Right lung (tissue), 5 donors: Measurements from ENCODE around the gene ISYNA1. TPM values are rescaled to one million over a fixed set of nuclear protein-coding genes. Genes with fewer than 3 reads are reported as not detected.

ENCODE experiments used
- DNase-seq, 2 donors: peaks; one replicate each; pipeline ENCODE4 v3.0.0-alpha.2; 2013
- polyA plus RNA-seq, 5 donors: library from polyadenylated mRNA; unstranded; fragments of 120-200 nt; gene quantifications; one replicate each; pipeline versions ENCODE4 v1.2.1 to v1.2.3, GENCODE V29; 2013; ENCODE audit warnings: inconsistent platforms in 1 of 5, low replicate concordance in 1 of 5; ENCODE audit not compliant: insufficient read length in 5 of 5, insufficient read depth in 1 of 5

ISYNA1 gene
- polyA plus RNA-seq, 5 donors, result 87.8 to 211 (median 117) TPM

DNA sequence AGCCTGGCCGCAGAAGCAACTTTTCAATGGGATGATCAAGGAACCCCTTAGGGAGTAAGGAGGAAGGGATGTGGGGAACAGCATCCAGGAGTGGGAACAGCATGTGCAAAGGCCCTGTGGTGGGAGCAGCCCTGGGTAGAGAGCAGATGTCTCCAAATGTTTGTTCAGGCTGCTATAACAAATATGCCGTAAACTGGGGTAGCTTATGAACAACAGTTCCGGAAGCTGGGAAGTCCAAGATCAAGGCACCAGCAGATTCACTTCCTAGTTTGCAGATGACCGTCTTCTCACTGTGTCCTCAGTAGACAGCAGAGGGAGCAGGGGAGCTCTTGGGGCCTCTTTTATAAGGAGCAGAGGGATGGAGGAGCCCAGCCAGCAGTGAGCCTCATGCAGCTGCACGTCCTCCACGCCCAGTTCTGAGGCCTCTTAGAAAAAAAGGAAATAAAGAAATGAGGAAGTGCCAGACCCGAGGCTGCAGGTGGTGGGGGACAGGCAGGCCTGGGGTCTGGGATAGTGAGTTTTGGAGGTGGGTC is 36.3 kb downstream of the ISYNA1 start:
- DNase-seq, result no peak

DNA sequence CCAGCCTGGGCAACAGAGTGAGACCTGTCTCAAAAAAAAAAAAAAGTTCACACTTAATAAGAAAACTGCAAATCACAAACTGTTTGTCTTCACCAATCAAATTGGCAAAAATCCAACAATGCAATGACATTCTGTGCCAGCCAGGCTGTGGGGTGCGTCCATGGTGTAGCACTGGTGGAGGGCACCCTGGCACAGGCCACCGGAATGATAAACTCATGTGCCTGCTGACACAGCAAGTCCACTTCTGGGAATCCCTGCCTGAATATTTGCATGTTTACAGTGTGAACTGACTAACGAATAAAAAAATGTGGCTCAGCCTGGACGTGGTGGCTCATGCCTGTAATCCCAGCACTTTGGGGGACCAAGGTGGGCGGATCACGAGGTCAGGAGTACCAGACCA is 38.9 kb downstream of the ISYNA1 start:
- no peak for DNase-seq

DNA sequence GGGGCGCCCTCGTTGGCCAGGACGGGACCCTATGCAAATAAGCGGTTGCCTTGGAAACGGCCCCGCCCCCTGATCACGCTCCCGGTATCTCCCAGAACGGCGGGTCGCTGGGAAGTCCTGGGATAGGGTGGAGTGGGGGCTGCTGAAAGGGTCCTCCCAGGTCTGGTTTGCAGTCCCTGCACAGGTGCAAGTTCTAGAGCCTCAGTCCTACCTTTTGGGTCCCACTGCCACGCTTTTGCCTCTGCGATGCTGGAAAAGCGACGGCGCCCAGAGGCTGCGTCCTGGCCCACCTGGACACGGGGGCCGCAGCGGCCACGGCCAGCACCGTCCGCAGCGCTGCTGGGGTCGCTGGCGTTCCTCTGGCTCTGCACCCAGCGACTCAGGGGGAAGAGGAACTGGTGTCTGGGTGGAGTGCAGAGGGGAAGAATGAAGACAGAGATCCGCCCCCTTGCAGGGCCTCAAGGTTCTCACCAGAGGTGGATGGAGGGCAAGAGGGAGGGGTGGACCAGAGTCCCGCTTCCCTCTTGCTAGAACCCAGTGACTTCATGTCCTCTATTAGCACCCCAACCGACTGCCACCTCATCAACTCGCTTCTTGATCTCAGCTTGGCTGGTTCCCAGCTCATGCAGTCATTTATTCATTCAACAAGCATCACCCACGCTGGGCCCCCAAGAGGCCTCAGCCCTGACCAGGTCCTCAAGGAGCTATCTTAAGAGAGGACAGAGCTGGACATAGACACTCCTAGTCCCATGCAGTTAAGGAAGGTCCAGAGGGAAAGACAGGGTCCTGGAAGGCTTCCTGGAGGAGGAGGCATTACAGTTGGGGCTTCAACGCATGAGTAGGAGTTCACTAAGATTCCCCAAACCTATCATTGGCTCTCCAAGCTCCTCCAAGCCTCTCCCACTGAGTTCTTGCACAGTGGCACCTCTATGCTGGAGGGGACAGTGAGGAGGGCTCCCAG is 40.4 kb downstream of the ISYNA1 start, which contains the start of gene LRRC25:
Gene LRRC25, minus strand, starts transcription at position 381 of the 961 bp plus-strand sequence. CDS start 659 bp downstream, outside the sequence.
- DNase-seq, result no peak

DNA sequence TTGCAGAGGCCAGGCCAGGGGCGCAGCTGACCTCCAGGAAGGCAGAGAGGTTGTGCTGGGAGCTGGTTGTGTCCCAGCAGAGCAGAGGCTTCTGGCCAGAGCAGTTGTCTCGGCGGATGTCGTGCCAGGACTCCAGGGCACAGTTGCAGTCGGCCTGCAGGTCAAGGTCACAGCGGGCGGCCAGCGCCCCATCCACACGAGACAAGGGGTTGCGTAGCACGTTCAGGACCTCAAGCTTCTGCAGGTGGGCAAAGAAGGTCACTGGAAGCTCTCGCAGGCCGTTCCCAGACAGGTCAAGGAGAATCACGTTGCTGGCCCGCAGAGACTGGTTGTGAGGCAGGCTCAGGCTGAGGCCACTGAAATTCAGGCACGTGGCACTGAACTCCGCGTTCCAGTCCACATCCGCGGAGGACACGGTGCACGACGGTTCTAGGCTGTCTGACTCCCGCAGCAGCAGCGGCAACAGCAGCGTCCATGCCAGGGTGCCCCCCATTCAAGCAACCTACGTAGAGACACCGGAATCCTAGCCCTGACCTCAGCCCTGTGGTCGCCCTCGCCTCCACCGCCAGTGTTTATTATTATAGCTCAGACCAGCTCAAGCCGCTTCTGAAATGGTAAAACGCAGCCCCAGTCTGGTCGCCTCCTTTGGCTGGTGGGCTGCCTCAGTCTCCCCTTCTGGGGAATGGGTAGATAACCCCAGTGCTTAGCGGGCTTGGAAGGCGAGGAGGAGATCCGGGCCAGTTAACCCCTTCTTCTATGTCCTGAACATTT is 41.3 kb downstream of the ISYNA1 start:
- no peak for DNase-seq

DNA sequence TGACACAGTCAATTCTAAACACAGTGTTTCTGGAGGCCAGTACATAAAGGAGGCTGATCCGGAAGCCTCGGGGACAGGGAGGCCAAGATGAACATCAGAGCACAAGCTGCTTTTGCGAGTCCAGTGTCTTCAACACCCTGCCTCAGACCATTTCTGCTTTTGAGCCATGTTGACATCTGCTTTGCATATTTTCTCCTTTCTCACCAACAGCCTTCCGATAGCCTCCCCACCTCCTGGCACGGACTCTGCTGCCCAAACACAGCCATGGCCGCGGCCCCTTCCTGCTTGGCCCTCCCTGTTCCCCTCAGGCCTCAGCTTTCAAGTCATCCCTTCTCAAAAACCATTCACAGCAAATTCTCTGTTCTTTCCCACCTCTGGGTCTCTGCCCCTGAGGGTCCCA is 44.1 kb downstream of the ISYNA1 start:
- DNase-seq, result no peak

DNA sequence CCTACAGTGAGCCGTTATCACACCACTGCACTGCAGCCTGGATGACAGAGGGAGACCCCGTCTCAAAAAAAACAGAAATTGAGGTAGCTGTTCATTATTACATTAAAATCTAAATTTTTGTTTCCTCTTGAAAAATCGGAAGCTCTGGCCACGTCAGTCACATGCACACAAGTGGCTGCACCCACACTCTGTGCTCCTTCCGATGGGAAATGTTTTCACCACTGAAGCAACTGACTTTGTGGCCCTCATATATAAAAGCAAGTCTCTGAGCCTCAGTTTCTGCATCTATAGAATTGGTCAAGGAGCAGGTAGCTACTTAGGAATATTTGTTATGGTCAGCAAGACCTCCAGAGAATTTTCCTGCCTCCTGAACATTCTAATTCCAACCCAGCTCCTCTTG is 45.0 kb downstream of the ISYNA1 start:
- DNase-seq, result no peak

DNA sequence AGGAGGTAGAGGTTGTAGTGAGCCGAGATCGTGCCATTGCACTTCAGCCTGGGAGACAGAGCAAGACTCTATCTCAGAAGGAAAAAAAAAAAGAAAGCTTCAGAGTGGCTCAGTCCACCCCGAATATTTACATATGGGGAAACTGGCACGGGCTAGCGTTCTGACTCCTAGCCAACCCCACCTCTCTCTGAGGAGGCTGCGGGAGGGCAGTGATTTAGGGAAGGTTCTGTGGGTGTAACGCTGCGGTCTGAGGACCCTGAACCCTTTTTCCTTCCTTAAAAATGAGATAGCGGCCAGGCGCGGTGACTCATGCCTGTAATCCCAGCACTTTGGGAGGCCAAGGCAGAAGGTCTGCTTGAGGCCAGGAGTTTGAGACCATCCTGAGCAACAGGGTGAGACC is 45.5 kb downstream of the ISYNA1 start:
- DNase-seq, result no peak

DNA sequence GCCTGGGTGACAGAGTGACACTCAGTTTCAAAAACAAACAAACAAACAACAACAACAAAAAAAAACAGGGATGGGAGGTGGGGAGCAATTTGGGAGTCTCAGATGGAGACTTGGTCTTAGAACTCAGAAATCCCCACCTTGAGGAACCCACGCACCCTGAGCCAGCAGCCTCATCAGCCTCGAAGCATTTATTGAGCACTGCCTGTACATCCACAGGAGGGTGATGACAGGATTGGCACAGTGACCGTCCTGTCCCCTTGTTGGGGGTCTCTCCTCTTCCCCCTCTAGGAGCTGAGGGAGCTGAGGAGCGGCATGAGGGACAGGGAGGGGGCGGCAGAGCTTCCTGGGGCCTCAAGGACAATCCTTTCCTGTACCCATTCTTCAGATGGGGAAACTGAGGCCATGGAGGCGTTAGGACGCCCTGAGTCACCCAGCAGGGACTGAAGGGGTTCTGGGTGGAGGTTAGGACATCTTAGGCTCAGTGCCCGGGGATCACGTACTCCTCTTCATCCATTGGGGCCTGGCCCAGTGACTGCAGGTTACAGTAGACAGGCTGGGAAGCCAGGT is 46.3 kb downstream of the ISYNA1 start:
- no peak for DNase-seq

DNA sequence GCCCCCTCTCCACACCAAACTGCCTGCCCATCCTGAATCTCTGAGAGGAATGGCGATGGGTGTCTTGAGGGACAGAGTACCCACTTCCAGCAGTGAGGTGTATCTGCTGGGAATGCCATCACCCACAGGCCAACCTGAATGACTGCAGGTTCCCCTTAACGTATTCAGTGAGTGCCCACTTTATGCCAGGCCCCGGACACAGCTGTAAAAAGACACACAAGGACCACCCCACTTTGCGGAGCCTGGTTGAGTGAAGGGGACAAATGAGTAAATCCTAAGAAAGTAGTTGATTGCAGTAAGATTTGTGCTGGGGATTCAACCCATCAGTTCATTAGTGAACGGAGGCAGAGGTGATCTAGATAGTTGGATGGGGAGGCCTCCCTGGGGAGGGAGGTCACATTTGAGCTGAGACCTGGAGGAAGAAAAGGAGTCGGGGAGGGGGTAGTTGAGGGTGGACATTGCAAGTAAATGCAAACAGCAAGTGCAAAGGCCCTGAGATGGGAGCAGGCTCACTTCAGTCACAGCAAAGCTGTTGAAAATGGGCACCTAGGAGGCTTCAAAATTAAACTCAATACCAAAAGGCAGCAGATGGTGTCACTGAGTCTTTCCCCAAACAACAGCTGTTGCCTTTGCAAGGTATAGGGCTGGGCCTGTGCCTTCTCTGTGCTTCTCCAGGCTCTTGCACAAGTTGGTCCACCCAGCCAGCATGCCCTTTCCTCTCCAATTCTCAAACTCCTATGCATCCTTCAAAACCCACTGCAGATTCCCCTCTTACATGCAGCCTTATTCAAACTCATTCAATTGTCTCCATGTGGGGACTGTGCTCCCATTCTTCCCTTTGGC is 47.6 kb downstream of the ISYNA1 start:
- DNase-seq, result no peak

DNA sequence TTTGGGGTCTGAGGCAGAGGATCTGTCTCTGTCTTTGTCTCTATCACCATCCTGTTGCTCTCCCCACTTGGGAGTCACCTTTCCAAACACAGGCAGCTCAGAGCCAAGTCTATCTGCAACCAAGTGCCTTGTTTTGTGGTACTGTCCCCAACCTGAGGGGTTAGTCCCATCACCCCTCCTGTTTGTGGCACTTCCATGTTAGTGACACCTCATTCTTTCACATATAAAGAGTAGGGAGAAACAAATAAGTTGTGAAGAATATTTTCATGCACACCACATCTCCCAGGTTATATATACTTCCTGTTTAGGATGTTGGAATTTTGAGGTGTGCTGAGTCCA is 48.2 kb downstream of the ISYNA1 start:
- DNase-seq, result no peak

DNA sequence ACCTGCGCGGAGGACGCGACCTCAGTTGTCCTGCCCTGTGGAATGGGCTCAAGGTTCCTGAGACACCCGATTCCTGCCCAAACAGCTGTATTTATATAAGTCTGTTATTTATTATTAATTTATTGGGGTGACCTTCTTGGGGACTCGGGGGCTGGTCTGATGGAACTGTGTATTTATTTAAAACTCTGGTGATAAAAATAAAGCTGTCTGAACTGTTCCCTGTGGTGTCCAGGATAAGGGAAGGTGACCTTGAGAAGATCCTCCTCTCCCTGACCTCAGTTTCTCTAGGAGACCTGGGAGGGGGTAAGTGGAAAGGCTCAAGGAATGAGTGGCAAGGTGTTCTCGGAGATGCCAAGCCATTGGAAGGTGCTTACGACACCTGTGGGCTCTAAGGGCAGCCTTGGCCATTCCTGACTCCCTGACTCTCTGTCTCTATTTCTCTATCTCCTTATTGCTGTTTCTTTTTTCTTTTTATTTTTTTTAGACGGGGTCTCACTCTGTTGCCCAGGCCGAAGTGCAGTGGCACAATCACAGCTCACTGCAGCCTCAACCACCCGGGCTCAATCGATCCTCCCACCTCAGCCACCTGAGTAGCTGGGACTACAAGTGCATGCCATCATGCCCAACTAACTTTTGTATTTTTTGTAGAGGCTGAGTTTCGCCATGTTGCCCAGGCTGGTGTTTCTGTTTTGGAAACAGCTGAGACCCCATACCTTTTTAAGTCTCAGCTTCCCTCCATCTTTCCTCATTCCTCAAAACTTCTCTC is 48.8 kb downstream of the ISYNA1 start:
- DNase-seq, result no peak

DNA sequence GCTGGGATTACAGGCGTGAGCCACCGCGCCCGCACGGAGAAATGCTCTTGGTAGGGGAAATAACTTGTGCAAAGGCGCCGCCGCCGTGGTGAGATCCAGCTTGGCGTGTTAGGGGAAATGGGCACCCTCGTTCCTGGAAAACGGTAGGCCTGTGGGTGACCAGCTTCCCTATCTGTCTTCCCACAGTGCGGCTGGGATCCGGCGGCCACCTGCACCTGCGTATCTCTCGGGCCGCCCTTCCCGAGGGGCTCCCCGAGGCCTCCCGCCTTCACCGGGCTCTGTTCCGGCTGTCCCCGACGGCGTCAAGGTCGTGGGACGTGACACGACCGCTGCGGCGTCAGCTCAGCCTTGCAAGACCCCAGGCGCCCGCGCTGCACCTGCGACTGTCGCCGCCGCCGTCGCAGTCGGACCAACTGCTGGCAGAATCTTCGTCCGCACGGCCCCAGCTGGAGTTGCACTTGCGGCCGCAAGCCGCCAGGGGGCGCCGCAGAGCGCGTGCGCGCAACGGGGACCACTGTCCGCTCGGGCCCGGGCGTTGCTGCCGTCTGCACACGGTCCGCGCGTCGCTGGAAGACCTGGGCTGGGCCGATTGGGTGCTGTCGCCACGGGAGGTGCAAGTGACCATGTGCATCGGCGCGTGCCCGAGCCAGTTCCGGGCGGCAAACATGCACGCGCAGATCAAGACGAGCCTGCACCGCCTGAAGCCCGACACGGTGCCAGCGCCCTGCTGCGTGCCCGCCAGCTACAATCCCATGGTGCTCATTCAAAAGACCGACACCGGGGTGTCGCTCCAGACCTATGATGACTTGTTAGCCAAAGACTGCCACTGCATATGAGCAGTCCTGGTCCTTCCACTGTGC is 49.6 kb downstream of the ISYNA1 start:
- DNase-seq, result peak; percentile 78 to 79

DNA sequence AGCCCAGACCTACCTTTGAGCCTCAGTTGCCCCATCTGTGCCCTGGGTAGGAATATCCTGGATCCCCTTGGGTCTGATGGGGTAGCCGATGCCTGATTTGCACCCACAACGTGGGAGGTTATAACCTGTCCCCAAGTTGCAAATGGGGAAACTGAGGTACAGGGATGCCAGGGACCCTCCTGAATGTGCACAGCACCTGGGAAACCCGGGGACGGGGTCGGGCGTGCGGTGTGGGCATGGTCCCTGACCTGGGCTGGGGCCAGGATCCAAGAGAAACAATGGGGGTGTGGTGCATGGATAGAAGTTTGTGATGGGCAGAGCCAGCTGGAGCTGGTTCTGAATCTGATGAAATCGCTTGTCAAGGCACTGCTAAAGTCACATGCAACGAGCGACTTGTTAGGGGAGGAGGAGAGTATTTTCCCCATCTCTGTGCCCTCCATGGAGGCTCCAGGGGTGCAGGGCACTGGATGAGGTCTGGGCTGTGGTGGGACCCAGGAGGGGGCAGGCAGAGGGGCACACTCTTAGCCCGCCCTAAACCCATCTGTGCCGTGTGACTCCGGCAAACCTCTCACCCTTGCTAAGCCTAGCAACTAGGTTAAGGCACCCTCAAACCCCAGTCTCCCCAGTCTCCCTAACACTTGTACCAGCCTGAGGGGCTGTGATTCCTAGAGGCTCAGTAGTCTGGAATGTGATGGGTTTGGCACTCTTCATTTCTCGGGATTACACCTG is 51.2 kb downstream of the ISYNA1 start:
- no peak for DNase-seq

DNA sequence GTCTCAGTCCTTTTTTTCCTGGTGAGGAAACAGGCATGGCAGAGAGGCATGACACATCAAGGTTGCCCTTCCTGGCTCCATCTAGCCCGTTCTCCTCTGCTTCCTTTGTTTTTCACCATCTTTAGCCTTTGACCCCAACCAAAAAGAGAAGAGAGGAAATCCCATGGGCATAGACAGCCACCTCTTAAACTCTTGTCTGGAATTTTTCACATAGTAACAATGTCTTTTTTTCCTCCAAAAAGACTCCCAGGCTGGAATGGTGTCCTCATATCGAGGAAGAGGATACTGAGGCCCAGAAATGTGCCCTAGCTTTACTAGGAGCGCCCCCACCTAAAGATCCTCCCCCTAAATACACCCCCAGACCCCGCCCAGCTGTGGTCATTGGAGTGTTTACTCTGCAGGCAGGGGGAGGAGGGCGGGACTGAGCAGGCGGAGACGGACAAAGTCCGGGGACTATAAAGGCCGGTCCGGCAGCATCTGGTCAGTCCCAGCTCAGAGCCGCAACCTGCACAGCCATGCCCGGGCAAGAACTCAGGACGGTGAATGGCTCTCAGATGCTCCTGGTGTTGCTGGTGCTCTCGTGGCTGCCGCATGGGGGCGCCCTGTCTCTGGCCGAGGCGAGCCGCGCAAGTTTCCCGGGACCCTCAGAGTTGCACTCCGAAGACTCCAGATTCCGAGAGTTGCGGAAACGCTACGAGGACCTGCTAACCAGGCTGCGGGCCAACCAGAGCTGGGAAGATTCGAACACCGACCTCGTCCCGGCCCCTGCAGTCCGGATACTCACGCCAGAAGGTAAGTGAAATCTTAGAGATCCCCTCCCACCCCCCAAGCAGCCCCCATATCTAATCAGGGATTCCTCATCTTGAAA is 52.0 kb downstream of the ISYNA1 start, which contains the start of gene GDF15:
Gene GDF15, plus strand, starts transcription at position 484 of the 868 bp plus-strand sequence. Its CDS starts 32 bp downstream, at position 516.
- peak in 1 of 2 donors; percentile 55 for DNase-seq

DNA sequence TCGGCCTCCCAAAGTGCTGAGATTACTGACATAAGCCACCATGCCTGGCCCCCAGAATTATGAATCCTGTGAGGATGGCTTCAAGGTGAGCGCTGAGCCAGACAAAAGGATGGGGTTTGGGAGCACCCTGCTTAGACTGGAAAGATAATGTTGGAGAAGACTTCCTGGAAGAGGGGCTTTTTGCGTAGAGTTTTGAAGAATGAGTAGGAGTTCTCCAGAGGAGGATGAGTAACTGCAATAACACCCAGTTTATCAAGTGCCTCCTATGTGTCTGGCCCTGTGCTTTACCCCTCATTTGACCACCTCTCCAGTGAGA is 52.6 kb downstream of the ISYNA1 start:
- no peak for DNase-seq

DNA sequence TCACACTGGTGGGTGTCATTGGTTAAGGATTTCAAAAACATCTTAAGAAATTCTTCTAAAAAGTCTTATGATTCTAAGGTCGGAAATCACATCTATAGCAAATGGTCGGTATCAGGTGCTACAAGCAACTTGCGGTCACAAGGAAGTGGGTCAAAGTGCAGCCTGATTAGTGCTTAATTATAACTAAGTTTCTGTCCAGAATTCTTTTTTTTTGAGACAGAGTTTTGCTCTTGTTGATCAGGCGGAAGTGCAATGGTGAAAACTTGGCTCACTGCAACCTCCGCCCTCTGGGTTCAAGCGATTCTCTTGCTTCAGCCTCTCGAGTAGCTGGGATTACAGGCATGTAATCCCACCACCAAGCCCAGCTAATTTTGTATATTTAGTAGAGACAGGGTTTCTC is 53.2 kb downstream of the ISYNA1 start:
- DNase-seq, result no peak
